Epithelial cell of esophagus (primary cell): ENCODE measurements around the gene KDM4E.
"Not testable (repeated sequence)": the region's sequence is repeated elsewhere in the genome, so short reads cannot be mapped to it uniquely, and the experiment has no call there.

Experiments
- DNase-seq: peaks from one replicate; pipeline ENCODE4 v3.0.0; 2010; ENCODE audit warnings: low read depth
- H3K4me3 ChIP-seq: 2 replicates; pipeline ENCODE4 v1.5.1; 2011; ENCODE audit warnings: mild to moderate bottlenecking, low read length, control low read depth
- CTCF ChIP-seq: IDR thresholded peaks from 2 replicates; pipeline ENCODE4 v1.5.1; 2011; ENCODE audit warnings: low read depth, mild to moderate bottlenecking, low read length, control low read depth, inconsistent platforms; ENCODE audit not compliant: insufficient read depth; ENCODE audit errors: missing control alignments

KDM4E gene

GRCh38 chr11:95033051-95033450 lies 8.0 kb downstream of the KDM4E start:
- TF ChIP-seq CTCF = no peak
- no peak for DNase-seq
- H3K4me3 ChIP-seq = no peak overlapping the region

- H3K4me3 ChIP-seq = no peak overlapping the region
- peak; percentile 82 for DNase-seq
- no peak for TF ChIP-seq CTCF
These were observed 10.3 kb downstream of the KDM4E start for GRCh38 chr11:95035316-95035715.

- peak; percentile 10 for DNase-seq
- H3K4me3 ChIP-seq = peak overlapping the region; percentile 27
- peak; percentile 24 for TF ChIP-seq CTCF
These were observed 12.4 kb downstream of the KDM4E start for GRCh38 chr11:95037356-95038035.

- H3K4me3 ChIP-seq = no peak overlapping the region
- DNase-seq = no peak
- no peak for TF ChIP-seq CTCF
These were observed 17.2 kb downstream of the KDM4E start for GRCh38 chr11:95042239-95042638.

GRCh38 chr11:95042906-95043305 lies 17.8 kb downstream of the KDM4E start:
- no peak overlapping the region for H3K4me3 ChIP-seq
- no peak for TF ChIP-seq CTCF
- DNase-seq = no peak

- no peak for DNase-seq
- TF ChIP-seq CTCF = no peak
- no peak overlapping the region for H3K4me3 ChIP-seq
These were observed 19.0 kb downstream of the KDM4E start for GRCh38 chr11:95044010-95044409.

GRCh38 chr11:95045812-95046211 lies 20.8 kb downstream of the KDM4E start:
- DNase-seq = no peak
- TF ChIP-seq CTCF = no peak
- H3K4me3 ChIP-seq = no peak overlapping the region

- DNase-seq, H3K4me3 ChIP-seq: not testable (repeated sequence)
These were observed 24.1 kb downstream of the KDM4E start, which contains the start of gene KDM4F for GRCh38 chr11:95049122-95049521. TSS of gene KDM4F (plus strand) at chr11:95049422.
